GM12874 (cell line): Measurements from ENCODE around the gene SLC25A22.

Experiments
- TF ChIP-seq, protein P1 (sequence below): IDR thresholded peaks from 2 replicates; pipeline ENCODE4 v1.5.1; 2011; ENCODE audit warnings: low read depth, mild to moderate bottlenecking, control low read depth, low read length, moderate library complexity; ENCODE audit not compliant: insufficient read depth

SLC25A22 gene

DNA sequence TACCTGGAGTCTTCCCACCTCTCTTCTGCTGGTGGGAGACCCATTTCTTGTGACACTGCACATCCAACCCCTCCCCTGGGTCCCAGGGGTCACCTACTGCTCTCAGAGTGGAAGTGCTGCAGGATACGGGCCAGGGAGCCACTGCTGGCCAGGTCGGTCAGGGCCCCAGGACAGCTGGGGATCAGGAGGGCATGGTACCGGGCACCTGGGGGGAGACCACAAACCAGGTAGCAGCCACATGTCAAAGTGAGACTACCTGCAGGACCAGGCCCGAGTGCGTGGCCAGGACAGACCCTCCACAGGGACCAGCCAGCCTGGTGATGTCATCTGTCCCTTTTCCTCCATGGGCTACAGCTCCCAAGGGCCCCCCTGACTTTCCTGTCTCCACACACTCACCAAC, 24.7 kb downstream of the SLC25A22 start:
- TF ChIP-seq, protein P1, sequence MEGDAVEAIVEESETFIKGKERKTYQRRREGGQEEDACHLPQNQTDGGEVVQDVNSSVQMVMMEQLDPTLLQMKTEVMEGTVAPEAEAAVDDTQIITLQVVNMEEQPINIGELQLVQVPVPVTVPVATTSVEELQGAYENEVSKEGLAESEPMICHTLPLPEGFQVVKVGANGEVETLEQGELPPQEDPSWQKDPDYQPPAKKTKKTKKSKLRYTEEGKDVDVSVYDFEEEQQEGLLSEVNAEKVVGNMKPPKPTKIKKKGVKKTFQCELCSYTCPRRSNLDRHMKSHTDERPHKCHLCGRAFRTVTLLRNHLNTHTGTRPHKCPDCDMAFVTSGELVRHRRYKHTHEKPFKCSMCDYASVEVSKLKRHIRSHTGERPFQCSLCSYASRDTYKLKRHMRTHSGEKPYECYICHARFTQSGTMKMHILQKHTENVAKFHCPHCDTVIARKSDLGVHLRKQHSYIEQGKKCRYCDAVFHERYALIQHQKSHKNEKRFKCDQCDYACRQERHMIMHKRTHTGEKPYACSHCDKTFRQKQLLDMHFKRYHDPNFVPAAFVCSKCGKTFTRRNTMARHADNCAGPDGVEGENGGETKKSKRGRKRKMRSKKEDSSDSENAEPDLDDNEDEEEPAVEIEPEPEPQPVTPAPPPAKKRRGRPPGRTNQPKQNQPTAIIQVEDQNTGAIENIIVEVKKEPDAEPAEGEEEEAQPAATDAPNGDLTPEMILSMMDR: no peak

DNA sequence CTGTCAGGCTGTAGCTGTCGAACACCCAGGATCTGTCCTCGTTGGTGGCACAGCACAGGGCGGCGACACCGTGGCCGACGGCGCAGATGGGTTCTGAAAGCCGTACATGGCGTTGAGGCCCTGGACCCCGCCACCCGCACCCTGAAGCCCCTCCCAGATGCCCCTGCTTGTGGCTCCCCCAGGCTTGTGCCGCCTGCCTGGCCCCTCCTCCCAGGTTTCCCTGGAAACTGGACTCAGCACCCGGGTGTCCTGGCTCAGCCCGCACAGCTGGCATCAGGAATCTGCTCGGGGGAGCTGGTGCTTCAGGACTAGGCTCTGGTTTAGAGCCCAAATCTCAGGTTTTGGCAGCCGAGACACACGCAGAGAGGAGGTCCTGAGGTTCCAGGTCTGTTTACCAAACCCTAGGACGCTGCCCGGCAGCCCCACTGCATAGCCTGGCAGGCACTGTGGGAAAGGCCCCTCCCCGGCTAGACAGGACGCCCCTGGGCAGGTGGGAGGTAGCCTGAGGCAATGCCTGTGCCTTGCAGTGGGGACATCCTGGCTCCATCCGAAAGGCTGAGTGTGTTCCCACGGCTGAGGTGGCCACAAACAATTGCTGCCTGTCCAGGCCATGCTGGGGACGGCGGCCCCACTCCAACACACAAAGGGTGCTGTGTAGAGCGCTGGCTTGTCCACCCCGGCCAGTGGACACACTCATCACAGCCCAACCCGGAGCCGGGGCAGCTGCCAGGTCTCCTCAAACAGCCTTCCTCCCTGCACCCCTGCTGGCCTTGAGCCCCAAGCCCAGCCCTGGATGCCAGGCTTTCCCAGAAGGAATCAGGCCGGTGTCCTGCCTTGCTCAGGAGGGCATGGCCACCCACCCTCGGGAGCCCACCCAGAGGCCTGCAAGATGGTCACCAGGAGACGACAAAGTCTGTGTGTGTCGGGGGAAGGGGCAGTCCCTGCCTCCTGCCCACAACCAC, 25.4 kb downstream of the SLC25A22 start:
- TF ChIP-seq, protein P1: no peak

DNA sequence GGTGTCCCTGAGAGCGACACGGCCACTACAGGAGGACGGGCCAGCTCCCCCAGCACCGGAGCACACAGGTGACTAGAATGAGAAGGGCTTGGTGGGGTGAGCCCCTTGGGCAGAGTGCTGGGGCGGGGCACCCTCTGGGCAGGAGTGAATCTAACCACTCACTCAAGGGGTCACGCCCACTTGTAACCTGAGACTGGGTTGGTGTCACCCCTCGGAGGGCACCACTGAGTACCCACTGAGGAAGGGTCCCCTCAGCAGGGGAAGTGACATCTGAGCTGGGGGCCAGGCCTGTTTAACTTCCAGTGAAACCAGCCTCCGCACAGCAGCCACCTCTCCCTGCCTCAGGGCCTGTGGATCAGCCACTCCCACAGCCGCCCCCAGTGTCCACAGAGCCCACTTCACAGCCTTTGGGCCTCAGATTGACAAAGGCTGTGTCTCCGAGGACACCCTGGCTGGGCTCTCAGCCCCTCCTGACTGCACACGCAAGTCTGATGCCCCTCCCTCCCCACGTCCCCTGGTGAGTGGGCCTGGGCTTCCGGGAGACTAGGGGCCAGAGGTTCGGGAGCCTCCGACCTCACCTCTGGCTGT, 26.4 kb downstream of the SLC25A22 start:
- TF ChIP-seq, protein P1: no peak

DNA sequence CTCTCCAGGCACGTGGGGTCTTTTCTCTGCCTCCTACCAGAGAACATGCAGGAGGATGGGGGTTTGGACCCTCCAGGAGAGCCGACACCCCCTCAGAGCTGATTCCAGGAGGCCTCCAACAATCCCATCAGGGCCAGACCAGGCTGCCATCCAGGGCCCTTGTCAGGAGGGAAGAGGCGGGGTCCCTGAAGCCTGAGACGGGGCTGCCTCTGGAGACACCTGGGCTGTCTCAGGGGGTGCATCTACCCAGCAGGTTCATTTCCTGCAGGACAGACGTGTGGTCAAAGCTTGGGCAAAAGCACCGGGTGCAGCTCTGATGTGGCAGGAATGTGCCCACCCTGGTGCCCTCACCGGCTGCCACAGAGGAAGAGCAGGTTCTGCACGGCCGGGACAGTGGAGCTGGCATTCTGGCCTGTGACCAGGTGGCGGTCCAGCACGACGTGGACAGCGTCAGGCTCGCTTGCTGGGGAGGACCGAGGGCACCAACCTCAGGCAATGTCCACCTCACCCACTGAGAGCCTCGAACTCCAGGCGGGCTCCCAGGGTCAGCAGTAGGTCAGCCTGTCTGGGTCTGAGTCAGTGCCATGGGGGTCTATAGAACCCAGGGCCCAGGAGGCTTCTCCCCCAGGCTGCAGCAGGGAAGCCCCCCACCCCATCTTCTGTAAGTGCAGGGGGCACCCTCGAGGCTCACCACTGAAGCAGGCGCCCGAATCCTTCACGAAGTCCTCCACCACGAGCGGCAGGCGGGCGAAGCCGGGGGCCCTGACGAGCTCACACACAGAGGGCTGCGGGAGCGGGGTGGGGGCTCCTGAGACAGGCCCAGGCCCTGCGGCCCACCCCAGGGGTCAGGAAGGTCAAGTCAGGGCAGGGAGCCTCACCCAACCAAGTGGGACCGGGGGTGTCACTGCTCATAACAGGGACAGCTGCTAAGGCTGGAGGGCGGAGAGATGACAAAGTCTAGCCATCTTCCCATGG, 27.2 kb downstream of the SLC25A22 start:
- TF ChIP-seq, protein P1: no peak

DNA sequence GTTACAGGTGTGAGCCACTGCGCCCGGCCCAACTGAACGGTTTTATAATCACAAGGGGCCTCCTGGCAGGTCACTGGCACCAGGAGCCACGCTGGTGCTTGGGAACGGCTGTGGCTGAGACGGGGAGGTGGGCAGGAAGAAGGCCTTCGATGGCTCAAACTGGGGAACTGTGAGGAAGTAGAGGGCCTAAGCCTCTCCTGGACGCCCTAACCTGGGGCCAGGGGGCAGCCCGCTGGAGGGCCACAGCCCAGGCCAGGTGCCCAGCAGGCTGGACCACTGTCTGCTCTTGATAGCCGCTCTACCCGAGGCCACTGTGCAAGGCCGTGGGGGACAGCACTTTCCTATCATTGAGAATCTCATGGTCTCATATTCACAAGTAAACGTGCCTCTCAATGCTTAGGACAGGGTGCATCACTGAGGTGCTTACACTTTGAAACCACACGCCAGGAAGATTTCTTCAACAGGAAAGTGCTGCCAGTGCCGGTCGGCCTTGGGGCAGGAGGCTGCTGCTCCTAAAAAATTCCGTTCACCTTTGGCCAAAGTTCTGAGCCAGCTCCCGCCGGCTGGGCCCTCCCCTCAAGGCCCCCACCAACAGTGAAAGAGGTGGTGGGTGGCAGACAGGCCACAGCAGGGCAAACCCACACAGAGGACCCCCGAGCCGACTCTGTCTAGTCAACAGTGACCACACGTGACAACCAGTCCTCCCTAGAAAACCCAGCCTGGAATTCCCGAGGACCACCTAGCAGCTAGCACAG, 28.0 kb downstream of the SLC25A22 start:
- TF ChIP-seq, protein P1: no peak

DNA sequence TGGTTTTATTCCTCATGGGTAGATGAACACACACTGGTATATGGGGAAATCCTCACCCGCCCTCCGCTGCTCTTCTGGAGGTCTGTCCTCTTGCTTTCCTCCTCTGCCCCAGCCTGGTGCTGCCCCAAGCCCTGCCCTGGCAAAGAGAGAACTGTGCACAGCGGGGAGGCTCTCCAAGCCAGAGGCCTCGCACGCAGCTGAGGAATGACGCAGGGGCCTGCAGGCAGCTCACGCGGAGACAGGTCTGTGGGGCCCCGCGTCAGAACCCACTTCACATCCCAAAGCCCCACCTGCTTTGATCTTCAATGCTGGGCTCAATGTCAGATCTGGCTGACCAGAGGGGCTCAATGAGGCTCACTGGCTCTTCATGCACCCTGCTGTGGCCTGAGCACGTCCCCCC, 30.8 kb downstream of the SLC25A22 start:
- TF ChIP-seq, protein P1: no peak
